ENCODE data around the gene MCF2L2.

MCF2L2 gene

GRCh38 chr3:183324083-183324482 is 104.3 kb downstream of the MCF2L2 start:
- no peak for DNase-seq (ENCODE audit: low spot score)

GRCh38 chr3:183319371-183319770 is 109.0 kb downstream of the MCF2L2 start:
- DNase-seq (ENCODE audit: low spot score) = no peak

DNA sequence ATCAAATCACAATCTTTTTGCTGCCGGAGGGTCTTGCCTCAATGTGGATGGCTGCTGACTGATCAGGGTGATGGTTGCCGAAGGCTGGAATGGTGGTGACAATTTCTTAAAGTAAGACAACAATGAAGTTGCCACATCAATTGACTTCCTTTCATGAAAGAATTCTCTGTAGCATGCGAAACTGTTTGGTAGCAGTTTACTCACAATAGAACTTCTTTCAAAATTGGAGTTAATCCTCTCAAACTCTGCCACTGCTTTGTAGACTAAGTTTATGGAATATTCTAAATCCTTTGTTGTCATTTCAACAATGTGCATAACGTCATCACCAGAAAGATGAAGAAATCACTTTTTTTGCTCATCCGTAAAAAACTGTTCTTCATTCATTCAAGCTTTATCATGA is 109.5 kb downstream of the MCF2L2 start:
- DNase-seq (ENCODE audit: low spot score) = no peak

DNA sequence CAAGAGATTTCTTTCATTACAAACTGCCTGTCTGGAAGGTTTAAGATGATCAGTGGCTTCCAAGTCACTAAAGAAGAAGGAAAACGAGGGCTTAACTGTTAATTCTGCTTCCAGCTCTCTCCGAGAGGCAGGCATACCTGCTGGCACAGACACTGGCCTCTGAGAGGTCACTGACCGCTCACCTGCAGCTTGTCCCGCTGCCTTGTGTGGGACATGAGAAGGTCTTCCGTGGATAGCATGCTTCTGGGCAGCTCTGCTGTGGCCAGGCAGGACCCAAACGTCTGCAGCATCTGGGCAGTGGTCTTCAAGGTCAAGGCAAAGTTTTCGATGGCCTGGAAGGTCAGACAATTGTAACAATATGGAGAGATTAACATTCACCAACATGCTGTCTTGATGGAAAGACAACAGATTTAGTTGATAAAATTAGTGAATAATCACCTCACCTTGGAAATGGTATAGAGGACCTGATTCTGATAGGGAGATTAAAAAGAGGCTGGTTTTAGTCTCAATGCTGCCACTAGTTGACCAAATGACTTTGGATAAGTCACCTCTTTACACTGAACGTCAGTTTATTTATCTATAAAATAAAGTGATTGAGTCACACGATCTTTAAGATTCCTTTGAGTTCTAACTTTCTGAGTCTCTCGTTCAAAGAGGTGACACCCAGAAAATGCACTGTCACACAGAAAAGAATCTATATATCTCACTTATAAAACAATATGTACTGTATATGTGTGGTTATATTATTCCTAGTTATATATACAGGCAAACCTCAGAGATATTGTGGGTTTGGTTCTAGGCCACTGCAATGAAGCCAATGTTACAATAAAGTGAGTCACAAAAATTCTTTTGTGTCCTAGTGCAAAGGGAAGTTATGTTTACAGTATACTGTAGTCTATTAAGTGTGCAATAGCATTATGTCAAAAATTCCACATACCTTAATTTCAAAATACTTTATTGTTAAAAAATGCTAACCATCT is 110.2 kb downstream of the MCF2L2 start:
- no peak for DNase-seq (ENCODE audit: low spot score)

GRCh38 chr3:183317271-183317670 is 111.1 kb downstream of the MCF2L2 start:
- DNase-seq (ENCODE audit: low spot score) = no peak

GRCh38 chr3:183315739-183316138 is 112.7 kb downstream of the MCF2L2 start:
- no peak for DNase-seq (ENCODE audit: low spot score)

- DNase-seq (ENCODE audit: low spot score) = no peak
Observed at GRCh38 chr3:183313764-183314163, 114.7 kb downstream of the MCF2L2 start.

- no peak for DNase-seq (ENCODE audit: low spot score)
Observed at GRCh38 chr3:183313351-183313750, 115.1 kb downstream of the MCF2L2 start.

DNA sequence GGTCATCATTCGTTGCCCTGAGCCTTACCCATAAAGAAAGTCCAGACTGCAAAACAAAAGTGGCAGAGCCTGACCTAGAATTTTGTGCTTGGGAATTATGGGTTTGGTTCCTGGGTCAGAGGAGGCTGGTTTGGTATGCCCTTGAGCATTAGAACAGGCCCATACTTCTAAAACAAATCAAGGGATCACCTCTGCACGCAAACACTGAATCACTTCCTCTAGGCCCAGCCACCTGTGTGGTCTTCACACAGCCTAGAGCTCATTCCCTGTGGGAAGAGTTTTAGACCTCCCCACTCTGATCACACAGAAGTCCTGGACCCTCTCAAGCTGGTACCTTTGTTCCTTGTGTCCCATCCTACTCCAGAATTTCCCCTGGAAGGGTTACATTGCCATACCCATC is 116.0 kb downstream of the MCF2L2 start:
- DNase-seq (ENCODE audit: low spot score) = no peak

GRCh38 chr3:183310936-183311335 is 117.5 kb downstream of the MCF2L2 start:
- no peak for DNase-seq (ENCODE audit: low spot score)

DNA sequence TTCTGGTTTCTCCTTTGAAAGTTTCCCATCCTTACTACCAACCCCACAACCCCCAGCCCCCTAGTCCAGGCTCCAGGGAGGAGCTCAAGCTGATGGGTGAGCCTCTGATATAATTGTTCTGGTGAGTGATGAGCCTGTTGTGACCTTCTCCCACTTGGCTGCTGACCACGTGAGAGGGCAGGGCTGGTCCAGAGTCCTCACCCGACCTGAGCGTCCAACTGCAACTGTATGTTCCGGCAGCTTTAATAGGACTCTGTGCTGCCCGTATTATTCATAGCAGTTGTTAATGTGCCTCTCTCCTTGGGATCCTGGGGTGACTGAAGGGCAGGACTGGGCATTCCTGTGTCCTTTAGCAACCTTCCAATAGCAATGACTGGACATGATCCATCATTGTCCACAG is 119.1 kb downstream of the MCF2L2 start:
- no peak for DNase-seq (ENCODE audit: low spot score)

- no peak for DNase-seq (ENCODE audit: low spot score)
Observed at GRCh38 chr3:183308751-183309150, 119.7 kb downstream of the MCF2L2 start.

GRCh38 chr3:183307749-183308148 is 120.7 kb downstream of the MCF2L2 start:
- no peak for DNase-seq (ENCODE audit: low spot score)

- no peak for DNase-seq (ENCODE audit: low spot score)
Observed at GRCh38 chr3:183306798-183307671, 121.4 kb downstream of the MCF2L2 start.

DNA sequence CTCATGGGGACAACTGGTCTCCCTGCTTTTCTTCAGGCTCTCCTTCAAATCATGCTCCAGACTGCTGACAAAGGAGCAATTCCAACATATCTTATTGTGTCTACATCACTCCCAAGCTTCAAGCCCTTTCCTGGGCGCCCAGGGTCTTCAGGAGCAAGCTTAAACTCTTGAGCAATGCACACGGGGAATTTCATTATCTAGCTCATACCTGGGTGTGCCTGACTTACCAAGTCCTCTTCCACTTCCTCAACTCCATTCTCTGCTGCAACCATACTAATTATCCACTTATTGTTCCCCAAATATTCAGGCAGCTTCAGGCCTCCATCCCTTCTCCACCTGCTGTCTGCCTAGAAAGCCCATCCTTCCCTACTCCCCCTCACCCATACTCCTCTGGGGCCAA is 124.7 kb downstream of the MCF2L2 start:
- no peak for DNase-seq (ENCODE audit: low spot score)

DNA sequence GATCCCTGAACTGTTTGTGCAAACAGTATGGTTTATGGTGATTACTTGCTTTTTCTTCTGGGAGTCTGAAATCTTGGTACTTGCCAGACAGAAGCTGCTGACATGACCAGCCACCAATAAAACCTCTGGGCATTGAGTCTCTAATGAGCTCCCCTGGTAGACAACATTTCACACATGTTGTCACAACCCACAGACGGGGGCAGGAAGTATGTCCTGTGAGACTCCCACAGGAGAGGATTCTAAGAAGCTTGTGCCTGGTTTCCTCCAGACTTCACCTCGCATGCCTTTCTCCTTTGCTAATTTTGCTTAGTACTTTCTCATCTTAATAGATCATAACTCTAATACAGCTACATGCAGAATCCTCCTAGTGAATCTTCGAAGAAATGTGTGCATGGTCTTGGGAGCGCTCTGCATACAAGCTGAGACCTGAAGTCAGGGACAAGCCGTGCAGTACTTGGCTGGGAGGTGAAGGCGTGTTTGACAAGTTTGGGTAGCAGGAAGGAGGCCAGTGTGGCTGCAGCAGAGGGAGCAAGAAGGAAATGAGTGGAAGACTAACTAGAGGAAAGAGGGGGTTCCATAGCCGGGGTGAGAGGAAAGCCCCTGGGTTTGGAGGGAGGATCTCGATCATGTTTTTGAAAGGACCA is 126.4 kb downstream of the MCF2L2 start:
- DNase-seq (ENCODE audit: low spot score) = no peak

DNA sequence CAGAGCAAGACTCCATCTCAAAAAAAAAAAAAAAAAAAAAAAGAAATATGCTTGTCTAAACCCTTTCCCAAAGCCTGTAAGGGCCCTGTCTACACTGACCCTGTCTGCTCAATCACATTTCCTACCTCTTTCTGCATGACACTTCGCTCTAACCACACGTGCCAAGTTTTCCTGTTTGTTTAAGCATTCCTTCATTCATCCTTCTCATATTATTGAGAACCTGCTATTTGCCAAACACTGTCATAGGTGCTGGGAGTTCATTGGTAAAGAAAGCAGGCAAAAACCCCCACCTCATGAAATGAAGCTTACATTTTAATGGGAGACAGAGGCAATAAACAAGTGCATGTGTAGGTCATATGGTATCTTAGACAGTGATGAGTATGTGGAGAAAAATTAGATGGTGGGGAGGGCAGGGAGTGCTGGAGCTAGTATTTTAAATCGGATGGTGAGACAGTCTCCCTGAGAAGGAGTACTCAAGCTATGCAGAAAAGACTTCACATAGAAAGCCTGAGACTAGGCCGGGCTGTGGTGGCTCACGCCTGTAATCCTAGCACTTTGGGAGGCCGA is 127.3 kb downstream of the MCF2L2 start:
- DNase-seq (ENCODE audit: low spot score) = no peak

DNA sequence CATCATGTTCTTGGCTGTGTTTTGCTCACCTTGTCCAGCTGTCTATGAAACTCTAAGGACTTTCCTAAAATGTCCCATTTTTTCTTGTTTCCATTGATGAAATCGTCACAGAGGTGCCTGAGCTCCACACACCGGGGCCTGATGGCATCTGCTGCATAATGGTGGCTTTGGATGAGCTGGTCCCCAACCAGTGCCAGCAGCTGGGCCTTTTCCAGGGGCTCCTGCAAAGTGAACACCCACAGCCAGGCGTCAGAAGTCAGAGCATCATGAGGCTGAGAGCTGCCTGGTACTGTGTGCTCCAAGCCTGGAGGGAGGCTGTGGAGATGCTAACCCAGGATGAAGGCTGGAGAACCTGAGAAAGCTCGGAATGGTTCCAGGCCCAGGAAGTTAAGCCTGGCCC is 128.4 kb downstream of the MCF2L2 start:
- DNase-seq (ENCODE audit: low spot score) = no peak

- no peak for DNase-seq (ENCODE audit: low spot score)
Observed at GRCh38 chr3:183298701-183299153, 129.7 kb downstream of the MCF2L2 start.

- no peak for DNase-seq (ENCODE audit: low spot score)
Observed at GRCh38 chr3:183296944-183297343, 131.5 kb downstream of the MCF2L2 start.

- DNase-seq (ENCODE audit: low spot score) = no peak
Observed at GRCh38 chr3:183295211-183295610, 133.2 kb downstream of the MCF2L2 start.

DNA sequence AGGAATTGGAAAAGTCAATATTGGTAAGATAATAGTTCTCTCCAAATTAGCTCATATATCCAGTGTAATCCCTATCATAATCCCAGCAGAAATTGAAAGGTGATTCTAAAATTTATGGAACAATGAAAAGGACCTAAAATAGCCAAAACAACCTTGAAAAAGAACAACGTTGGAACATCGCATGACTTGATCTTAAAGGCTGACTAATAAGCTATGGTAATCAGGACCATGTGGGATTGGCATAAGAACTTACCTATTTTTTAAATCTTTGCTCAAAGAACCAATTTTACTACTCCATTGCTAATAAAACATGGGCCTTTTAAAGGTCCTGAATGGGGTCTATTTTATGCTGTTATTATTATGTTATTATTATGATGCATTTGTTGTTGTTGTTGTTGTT is 134.5 kb downstream of the MCF2L2 start:
- no peak for DNase-seq (ENCODE audit: low spot score)
